PFSK-1 (cell line): ENCODE results near the gene NOL4L.

Experiments used
- FOXP2 ChIP-seq: optimal IDR thresholded peaks from 2 replicates; pipeline ENCODE3; 2011; ENCODE audit warnings: borderline replicate concordance, control low read depth, inconsistent platforms; ENCODE audit not compliant: insufficient read depth; ENCODE audit errors: extremely low read length, extremely low read depth
- POLR2AphosphoS5 ChIP-seq: IDR thresholded peaks from 2 replicates; pipeline ENCODE4 v1.6.1; 2012; ENCODE audit warnings: low read depth, mild to moderate bottlenecking, control low read depth, low read length, moderate library complexity
- SIN3A ChIP-seq: IDR thresholded peaks from 2 replicates; pipeline ENCODE4 v1.6.1; 2012; ENCODE audit warnings: mild to moderate bottlenecking, low read length, moderate library complexity, borderline replicate concordance; ENCODE audit not compliant: insufficient read depth
- TAF1 ChIP-seq: IDR thresholded peaks from 2 replicates; pipeline ENCODE4 v1.6.1; 2012; ENCODE audit warnings: low read length, control low read depth, borderline replicate concordance; ENCODE audit not compliant: insufficient read depth
- TF ChIP-seq, protein P1 (sequence below), 2 experiments: IDR thresholded peaks; 2 replicates each; pipeline versions ENCODE4 v1.6.1 to v1.8.0; 2011 to 2012; ENCODE audit warnings: low read depth in 2 of 2, low read length in 2 of 2, control low read depth in 1 of 2, inconsistent platforms in 1 of 2, mild to moderate bottlenecking in 1 of 2, moderate library complexity in 1 of 2; ENCODE audit not compliant: insufficient read depth in 1 of 2

Gene NOL4L

DNA sequence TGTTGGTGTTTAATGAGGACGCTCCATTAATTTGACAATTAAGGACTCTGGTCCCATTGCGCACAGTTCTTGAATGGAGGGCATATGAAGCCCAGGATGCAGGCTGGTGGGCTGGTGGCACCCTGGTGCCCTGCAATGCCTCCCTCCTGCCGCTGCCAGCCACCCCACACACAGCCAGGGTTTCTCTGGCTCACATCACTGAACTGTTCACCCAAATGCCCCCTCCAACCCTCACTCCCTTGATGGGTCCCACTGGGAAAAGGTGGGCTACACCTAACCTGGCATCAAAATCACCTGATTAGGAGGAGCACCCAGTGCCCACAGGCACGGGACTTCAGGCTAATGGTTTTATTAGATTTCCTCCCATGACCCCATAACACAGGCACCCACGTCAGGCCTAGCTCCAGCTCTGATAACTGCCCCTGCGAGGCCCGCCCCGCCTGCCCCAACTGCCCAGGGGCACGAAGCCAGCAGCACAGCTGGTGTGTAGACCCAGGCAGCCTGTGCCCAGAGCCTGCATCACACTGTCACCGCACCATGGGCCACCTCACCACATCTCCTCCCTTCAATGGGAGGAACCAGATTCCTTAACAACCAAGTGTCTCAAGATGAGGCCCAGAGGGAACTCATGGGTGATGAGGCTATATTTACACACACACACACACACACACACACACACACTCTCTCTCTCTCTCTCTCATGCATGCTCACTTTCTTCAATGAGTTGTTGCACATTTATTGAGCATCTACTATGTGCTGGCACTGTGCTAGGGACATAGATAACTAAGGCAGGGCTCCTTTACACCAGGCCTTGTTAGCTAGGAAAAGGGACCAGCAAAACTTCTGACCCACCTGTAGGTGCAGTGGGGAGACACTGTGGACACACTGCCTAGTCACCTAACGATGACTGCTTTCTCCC is 107.3 kb downstream of the NOL4L start:
- TF ChIP-seq, protein P1, sequence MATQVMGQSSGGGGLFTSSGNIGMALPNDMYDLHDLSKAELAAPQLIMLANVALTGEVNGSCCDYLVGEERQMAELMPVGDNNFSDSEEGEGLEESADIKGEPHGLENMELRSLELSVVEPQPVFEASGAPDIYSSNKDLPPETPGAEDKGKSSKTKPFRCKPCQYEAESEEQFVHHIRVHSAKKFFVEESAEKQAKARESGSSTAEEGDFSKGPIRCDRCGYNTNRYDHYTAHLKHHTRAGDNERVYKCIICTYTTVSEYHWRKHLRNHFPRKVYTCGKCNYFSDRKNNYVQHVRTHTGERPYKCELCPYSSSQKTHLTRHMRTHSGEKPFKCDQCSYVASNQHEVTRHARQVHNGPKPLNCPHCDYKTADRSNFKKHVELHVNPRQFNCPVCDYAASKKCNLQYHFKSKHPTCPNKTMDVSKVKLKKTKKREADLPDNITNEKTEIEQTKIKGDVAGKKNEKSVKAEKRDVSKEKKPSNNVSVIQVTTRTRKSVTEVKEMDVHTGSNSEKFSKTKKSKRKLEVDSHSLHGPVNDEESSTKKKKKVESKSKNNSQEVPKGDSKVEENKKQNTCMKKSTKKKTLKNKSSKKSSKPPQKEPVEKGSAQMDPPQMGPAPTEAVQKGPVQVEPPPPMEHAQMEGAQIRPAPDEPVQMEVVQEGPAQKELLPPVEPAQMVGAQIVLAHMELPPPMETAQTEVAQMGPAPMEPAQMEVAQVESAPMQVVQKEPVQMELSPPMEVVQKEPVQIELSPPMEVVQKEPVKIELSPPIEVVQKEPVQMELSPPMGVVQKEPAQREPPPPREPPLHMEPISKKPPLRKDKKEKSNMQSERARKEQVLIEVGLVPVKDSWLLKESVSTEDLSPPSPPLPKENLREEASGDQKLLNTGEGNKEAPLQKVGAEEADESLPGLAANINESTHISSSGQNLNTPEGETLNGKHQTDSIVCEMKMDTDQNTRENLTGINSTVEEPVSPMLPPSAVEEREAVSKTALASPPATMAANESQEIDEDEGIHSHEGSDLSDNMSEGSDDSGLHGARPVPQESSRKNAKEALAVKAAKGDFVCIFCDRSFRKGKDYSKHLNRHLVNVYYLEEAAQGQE (IDR thresholded peaks at IDR 0.05; ENCODE audit: insufficient read depth in 1 of 2, low read depth in 2 of 2, low read length in 2 of 2), result no peak
- TF ChIP-seq TAF1 (no peak), SIN3A (no peak), FOXP2 (no peak), POLR2AphosphoS5 (no peak)

GRCh38 chr20:32476684-32477593 is 108.2 kb downstream of the NOL4L start:
- TF ChIP-seq SIN3A, result no peak

DNA sequence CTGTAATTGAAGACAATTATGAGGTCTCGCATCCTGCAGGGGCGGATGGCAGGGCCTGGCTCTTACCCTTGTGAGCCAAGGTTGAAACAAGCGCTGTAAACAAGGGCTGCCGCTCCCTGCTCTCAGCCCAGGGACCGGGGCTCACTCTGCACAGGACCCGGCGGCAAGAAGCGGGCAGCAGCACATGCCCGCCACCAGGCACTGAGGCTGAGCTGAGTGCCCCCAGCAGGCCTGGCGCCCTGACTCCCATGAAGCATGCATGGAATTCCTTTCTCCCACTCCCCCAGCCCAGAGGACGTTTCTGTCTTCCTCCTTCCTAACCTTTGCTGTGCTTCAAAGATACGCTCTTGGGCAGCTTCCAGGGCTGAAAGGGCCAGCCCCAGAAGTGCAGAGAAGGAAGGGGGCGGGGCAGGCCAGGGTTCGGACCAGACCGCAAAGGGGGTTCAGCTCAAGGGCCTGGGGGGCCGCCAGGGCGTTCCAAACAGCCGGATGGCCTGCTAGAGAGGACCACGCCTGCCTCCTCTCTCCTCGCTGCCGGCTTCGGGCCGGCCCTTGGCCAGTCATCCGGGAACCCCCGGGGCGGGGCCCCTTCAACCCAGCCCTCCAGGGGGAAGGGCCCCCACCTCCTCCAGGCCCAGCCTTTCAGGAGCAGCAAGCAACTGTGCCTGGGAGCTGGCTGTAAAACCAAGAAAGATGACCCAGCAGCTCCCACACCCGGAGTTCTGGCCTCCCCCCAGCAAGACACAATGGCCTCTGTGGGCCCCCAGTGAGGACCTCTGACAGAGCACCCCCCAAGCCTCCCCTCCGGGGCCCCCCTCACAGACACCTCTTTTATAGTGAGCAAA is 109.9 kb downstream of the NOL4L start:
- TF ChIP-seq SIN3A (peak; percentile 59; the same call in 1 of the 2 replicates), POLR2AphosphoS5 (peak; percentile 34; the same call in 1 of the 2 replicates), FOXP2 (no peak), TAF1 (no peak)
- TF ChIP-seq, protein P1 (IDR thresholded peaks at IDR 0.05; ENCODE audit: insufficient read depth in 1 of 2, low read depth in 2 of 2, low read length in 2 of 2), result no peak

GRCh38 chr20:32474717-32474966 is 110.5 kb downstream of the NOL4L start:
- TF ChIP-seq POLR2AphosphoS5 (no peak), SIN3A (no peak)

GRCh38 chr20:32474009-32474716 is 111.0 kb downstream of the NOL4L start:
- TF ChIP-seq POLR2AphosphoS5, result no peak
- no peak for TF ChIP-seq SIN3A
- TF ChIP-seq TAF1, result no peak
- TF ChIP-seq, protein P1 (IDR thresholded peaks at IDR 0.05; ENCODE audit: insufficient read depth in 1 of 2, low read depth in 2 of 2, low read length in 2 of 2), result no peak
- no peak for TF ChIP-seq FOXP2
